Liver (tissue), 9 donors: ENCODE data around the gene MSGN1. TPM values are rescaled to one million over a fixed set of nuclear protein-coding genes. Genes with fewer than 3 reads are reported as not detected.

Experiments used
- DNase-seq: peaks from one replicate; pipeline ENCODE4 v3.0.0-alpha.2; 2017; ENCODE audit warnings: low spot score
- H3K27ac ChIP-seq, 2 donors: one replicate each; pipeline ENCODE4 v1.7.0; 2013; ENCODE audit warnings: inconsistent platforms in 2 of 2, low read length in 2 of 2, control low read depth in 1 of 2, low read depth in 1 of 2, mild to moderate bottlenecking in 1 of 2
- H3K27me3 ChIP-seq, 4 donors: one replicate each; pipeline versions ENCODE4 v1.6.1 to v1.7.0; 2013; ENCODE audit warnings: low read length in 3 of 4, inconsistent platforms in 1 of 4, mild to moderate bottlenecking in 1 of 4, moderate library complexity in 1 of 4; ENCODE audit not compliant: control insufficient read depth in 4 of 4, insufficient read depth in 4 of 4
- H3K36me3 ChIP-seq, 4 donors: one replicate each; pipeline versions ENCODE4 v1.6.1 to v1.7.0; 2013; ENCODE audit warnings: low read length in 3 of 4, mild to moderate bottlenecking in 3 of 4, low read depth in 1 of 4, moderate library complexity in 1 of 4; ENCODE audit not compliant: control insufficient read depth in 4 of 4, insufficient read depth in 3 of 4
- H3K4me1 ChIP-seq, 4 donors: one replicate each; pipeline versions ENCODE4 v1.6.1 to v1.7.0; 2013; ENCODE audit warnings: low read length in 3 of 4, mild to moderate bottlenecking in 3 of 4, moderate library complexity in 1 of 4; ENCODE audit not compliant: control insufficient read depth in 4 of 4, insufficient read depth in 4 of 4
- H3K4me3 ChIP-seq, 3 donors: one replicate each; pipeline versions ENCODE4 v1.6.1 to v1.7.0; 2013; ENCODE audit warnings: low read length in 3 of 3, control low read depth in 1 of 3, low read depth in 1 of 3, mild to moderate bottlenecking in 1 of 3
- H3K9ac ChIP-seq, 2 donors: one replicate each; pipeline ENCODE4 v1.7.0; 2013; ENCODE audit warnings: low read length in 2 of 2, mild to moderate bottlenecking in 2 of 2, moderate library complexity in 2 of 2, control low read depth in 1 of 2, low read depth in 1 of 2
- H3K9me3 ChIP-seq, 4 donors: one replicate each; pipeline versions ENCODE4 v1.6.1 to v1.7.0; 2013; ENCODE audit warnings: low read length in 3 of 4; ENCODE audit not compliant: control insufficient read depth in 4 of 4
- ATF3 ChIP-seq: IDR thresholded peaks from 2 replicates; pipeline ENCODE4 v1.6.1; 2016; ENCODE audit warnings: antibody characterized with exemption
- EGR1 ChIP-seq, 2 donors: IDR thresholded peaks; 2 replicates each; pipeline ENCODE4 v1.6.1; 2016 to 2018; ENCODE audit warnings: antibody characterized with exemption in 2 of 2, low read depth in 2 of 2
- FOXA1 ChIP-seq: IDR thresholded peaks from 2 replicates; pipeline ENCODE4 v1.6.1; 2016; ENCODE audit warnings: antibody characterized with exemption
- FOXA2 ChIP-seq: IDR thresholded peaks from 2 replicates; pipeline ENCODE4 v1.6.1; 2016; ENCODE audit warnings: antibody characterized with exemption
- GABPA ChIP-seq, 2 donors: IDR thresholded peaks in 1 of 2; conservative IDR thresholded peaks in 1 of 2; 2 replicates each; pipeline ENCODE4 v1.6.1; 2016; ENCODE audit warnings: antibody characterized with exemption in 2 of 2, mild to moderate bottlenecking in 1 of 2, moderate library complexity in 1 of 2
- HNF4A ChIP-seq, 2 donors: conservative IDR thresholded peaks; 2 replicates each; pipeline ENCODE4 v1.6.1; 2016; ENCODE audit warnings: antibody characterized with exemption in 2 of 2, mild to moderate bottlenecking in 2 of 2
- HNF4G ChIP-seq: IDR thresholded peaks from 2 replicates; pipeline ENCODE4 v1.6.1; 2016; ENCODE audit warnings: antibody characterized with exemption
- JUND ChIP-seq, 2 donors: IDR thresholded peaks; 2 replicates each; pipeline ENCODE4 v1.6.1; 2016; ENCODE audit warnings: antibody characterized with exemption in 2 of 2
- MAX ChIP-seq: IDR thresholded peaks from 2 replicates; pipeline ENCODE4 v1.6.1; 2016; ENCODE audit warnings: antibody characterized with exemption
- NR2F2 ChIP-seq: IDR thresholded peaks from 2 replicates; pipeline ENCODE4 v1.6.1; 2016; ENCODE audit warnings: antibody characterized with exemption
- RAD21 ChIP-seq, 2 donors: IDR thresholded peaks; 2 replicates each; pipeline ENCODE4 v1.6.1; 2016; ENCODE audit warnings: antibody characterized with exemption in 2 of 2, mild to moderate bottlenecking in 2 of 2
- RXRA ChIP-seq, 2 donors: IDR thresholded peaks; 2 replicates each; pipeline ENCODE4 v1.6.1; 2017 to 2018; ENCODE audit warnings: antibody characterized with exemption in 2 of 2, mild to moderate bottlenecking in 1 of 2
- SP1 ChIP-seq: IDR thresholded peaks from 2 replicates; pipeline ENCODE4 v1.6.1; 2018; ENCODE audit warnings: antibody characterized with exemption, mild to moderate bottlenecking
- TAF1 ChIP-seq: conservative IDR thresholded peaks from 2 replicates; pipeline ENCODE4 v1.6.1; 2016; ENCODE audit warnings: antibody characterized with exemption, mild to moderate bottlenecking
- YY1 ChIP-seq: IDR thresholded peaks from 2 replicates; pipeline ENCODE4 v1.6.1; 2016; ENCODE audit warnings: antibody characterized with exemption, mild to moderate bottlenecking
- ZBTB33 ChIP-seq: IDR thresholded peaks from 2 replicates; pipeline ENCODE4 v1.6.1; 2016; ENCODE audit warnings: antibody characterized with exemption
- WGBS: extraction: QIAGEN DNeasy Blood & Tissue Kit; methylation state at CpG from one replicate; pipeline ENCODE4 v1.1.7; 2013; 5-methylcytosine and 5-hydroxymethylcytosine counted together
- polyA plus RNA-seq, 2 donors: library from polyadenylated mRNA; stranded (reverse) in 1 of 2; unstranded in 1 of 2; fragments of 200-250 nt in 1 of 2; fragments of >200 nt in 1 of 2; fragmentation: Nextera tagmentation in 1 of 2; extraction: Ambion mirVana in 1 of 2; gene quantifications; one replicate each; pipeline versions ENCODE4 v1.2.1 to v1.2.3, GENCODE V29; 2013 to 2015
- total RNA-seq, 2 donors: library from RNA; depleted of rRNA; stranded (reverse); fragments of >200 nt; gene quantifications; one replicate each; pipeline ENCODE4 v1.2.3, GENCODE V29; 2014
- TF ChIP-seq, protein P1 (sequence below): fragments of 150-350 bp; IDR thresholded peaks from 2 replicates; pipeline ENCODE4 v1.5.1; 2017; ENCODE audit warnings: improper control_type of control experiment, low read depth, low read length; ENCODE audit not compliant: missing input control
- TF ChIP-seq, protein P2 (sequence below): IDR thresholded peaks from 2 replicates; pipeline ENCODE4 v1.6.1; 2016; ENCODE audit warnings: antibody characterized with exemption, mild to moderate bottlenecking
- donor health status: healthy.
- donor health status: healthy.
- donor health status: healthy.
- donor health status: healthy.
- donor health status: healthy.

The MSGN1 gene
- total and polyA plus RNA-seq, 4 donors: not detected

- Histone ChIP-seq H3K4me3 (no peak overlapping the region), H3K36me3 (no peaks in the 10 kb centered on the region), H3K9ac (no peak overlapping the region), H3K27me3 (no peaks in the 10 kb centered on the region), H3K9me3 (no peaks in the 10 kb centered on the region), H3K4me1 (no peaks in the 10 kb centered on the region), H3K27ac (no peak overlapping the region)
- WGBS: 78% methylated on average over 5 of the region's 5 CpGs
- no peak for DNase-seq
- TF ChIP-seq NR2F2 (no peak), GABPA (IDR thresholded peaks at IDR 0.05 in 1 of 2, conservative IDR thresholded peaks at IDR 0.05 in 1 of 2) (no peak), JUND (IDR thresholded peaks at IDR 0.05) (no peak), MAX (no peak), FOXA1 (no peak), RXRA (IDR thresholded peaks at IDR 0.05) (no peak), ZBTB33 (no peak), ATF3 (no peak), YY1 (no peak), HNF4A (conservative IDR thresholded peaks at IDR 0.05) (no peak), RAD21 (IDR thresholded peaks at IDR 0.05) (no peak), EGR1 (IDR thresholded peaks at IDR 0.05; ENCODE audit: low read depth in 2 of 2) (no peak), TAF1 (no peak), HNF4G (no peak), SP1 (no peak), FOXA2 (no peak)
- TF ChIP-seq, protein P1, sequence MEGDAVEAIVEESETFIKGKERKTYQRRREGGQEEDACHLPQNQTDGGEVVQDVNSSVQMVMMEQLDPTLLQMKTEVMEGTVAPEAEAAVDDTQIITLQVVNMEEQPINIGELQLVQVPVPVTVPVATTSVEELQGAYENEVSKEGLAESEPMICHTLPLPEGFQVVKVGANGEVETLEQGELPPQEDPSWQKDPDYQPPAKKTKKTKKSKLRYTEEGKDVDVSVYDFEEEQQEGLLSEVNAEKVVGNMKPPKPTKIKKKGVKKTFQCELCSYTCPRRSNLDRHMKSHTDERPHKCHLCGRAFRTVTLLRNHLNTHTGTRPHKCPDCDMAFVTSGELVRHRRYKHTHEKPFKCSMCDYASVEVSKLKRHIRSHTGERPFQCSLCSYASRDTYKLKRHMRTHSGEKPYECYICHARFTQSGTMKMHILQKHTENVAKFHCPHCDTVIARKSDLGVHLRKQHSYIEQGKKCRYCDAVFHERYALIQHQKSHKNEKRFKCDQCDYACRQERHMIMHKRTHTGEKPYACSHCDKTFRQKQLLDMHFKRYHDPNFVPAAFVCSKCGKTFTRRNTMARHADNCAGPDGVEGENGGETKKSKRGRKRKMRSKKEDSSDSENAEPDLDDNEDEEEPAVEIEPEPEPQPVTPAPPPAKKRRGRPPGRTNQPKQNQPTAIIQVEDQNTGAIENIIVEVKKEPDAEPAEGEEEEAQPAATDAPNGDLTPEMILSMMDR: no peak
- TF ChIP-seq, protein P2, sequence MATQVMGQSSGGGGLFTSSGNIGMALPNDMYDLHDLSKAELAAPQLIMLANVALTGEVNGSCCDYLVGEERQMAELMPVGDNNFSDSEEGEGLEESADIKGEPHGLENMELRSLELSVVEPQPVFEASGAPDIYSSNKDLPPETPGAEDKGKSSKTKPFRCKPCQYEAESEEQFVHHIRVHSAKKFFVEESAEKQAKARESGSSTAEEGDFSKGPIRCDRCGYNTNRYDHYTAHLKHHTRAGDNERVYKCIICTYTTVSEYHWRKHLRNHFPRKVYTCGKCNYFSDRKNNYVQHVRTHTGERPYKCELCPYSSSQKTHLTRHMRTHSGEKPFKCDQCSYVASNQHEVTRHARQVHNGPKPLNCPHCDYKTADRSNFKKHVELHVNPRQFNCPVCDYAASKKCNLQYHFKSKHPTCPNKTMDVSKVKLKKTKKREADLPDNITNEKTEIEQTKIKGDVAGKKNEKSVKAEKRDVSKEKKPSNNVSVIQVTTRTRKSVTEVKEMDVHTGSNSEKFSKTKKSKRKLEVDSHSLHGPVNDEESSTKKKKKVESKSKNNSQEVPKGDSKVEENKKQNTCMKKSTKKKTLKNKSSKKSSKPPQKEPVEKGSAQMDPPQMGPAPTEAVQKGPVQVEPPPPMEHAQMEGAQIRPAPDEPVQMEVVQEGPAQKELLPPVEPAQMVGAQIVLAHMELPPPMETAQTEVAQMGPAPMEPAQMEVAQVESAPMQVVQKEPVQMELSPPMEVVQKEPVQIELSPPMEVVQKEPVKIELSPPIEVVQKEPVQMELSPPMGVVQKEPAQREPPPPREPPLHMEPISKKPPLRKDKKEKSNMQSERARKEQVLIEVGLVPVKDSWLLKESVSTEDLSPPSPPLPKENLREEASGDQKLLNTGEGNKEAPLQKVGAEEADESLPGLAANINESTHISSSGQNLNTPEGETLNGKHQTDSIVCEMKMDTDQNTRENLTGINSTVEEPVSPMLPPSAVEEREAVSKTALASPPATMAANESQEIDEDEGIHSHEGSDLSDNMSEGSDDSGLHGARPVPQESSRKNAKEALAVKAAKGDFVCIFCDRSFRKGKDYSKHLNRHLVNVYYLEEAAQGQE: no peak
Observed at GRCh38 chr2:17813742-17814473, 2.4 kb upstream of the MSGN1 start.
